ENCODE data around the gene DHRS7B. TPM values are rescaled to one million over a fixed set of nuclear protein-coding genes. Genes with fewer than 3 reads are reported as not detected.
A peak's percentile ranks its signal among the peaks of the same experiment; 100 is the strongest.

The DHRS7B gene
- total and polyA plus RNA-seq, 9 of the 15 experiments (the other 6 are each of a cell fraction or from before 2014, with no cell fraction given): 8.0 to 30.7 (median 14.8) TPM

GRCh38 chr17:21164216-21164615, 37.5 kb downstream of the DHRS7B start:
- no peaks in the 10 kb centered on the region for H3K9me1 ChIP-seq (ENCODE audit: control insufficient read depth, insufficient read depth, low read length)
- no peaks in the 10 kb centered on the region for H3K27me3 ChIP-seq (ENCODE audit: control insufficient read depth in 2 of 2, insufficient read depth in 2 of 2, low read length in 2 of 2)
- POLR2A ChIA-PET: no interaction called here
- ATAC-seq: no peak
- no peaks in the 10 kb centered on the region; the same call in 2 of the 3 replicates for H3K79me2 ChIP-seq (ENCODE audit: control insufficient read depth, insufficient read depth, low read length)
- TF ChIP-seq RAD51 (IDR thresholded peaks at IDR 0.05; ENCODE audit: borderline replicate concordance, low read depth): no peak
- TF ChIP-seq, protein P1, sequence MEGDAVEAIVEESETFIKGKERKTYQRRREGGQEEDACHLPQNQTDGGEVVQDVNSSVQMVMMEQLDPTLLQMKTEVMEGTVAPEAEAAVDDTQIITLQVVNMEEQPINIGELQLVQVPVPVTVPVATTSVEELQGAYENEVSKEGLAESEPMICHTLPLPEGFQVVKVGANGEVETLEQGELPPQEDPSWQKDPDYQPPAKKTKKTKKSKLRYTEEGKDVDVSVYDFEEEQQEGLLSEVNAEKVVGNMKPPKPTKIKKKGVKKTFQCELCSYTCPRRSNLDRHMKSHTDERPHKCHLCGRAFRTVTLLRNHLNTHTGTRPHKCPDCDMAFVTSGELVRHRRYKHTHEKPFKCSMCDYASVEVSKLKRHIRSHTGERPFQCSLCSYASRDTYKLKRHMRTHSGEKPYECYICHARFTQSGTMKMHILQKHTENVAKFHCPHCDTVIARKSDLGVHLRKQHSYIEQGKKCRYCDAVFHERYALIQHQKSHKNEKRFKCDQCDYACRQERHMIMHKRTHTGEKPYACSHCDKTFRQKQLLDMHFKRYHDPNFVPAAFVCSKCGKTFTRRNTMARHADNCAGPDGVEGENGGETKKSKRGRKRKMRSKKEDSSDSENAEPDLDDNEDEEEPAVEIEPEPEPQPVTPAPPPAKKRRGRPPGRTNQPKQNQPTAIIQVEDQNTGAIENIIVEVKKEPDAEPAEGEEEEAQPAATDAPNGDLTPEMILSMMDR (IDR thresholded peaks at IDR 0.05 in 2 of 3, conservative IDR thresholded peaks at IDR 0.05 in 1 of 3; ENCODE audit: insufficient read depth in 2 of 3, low read depth in 1 of 3, low read length in 3 of 3): 0 out of 6 replicates have a peak, but pooled peaks of 1 of the 3 experiments have one; percentile 9
- no peak for TF ChIP-seq KDM1A (IDR thresholded peaks at IDR 0.05)
- TF ChIP-seq CREBBP (IDR thresholded peaks at IDR 0.05; ENCODE audit: low read depth, low read length): no peak
- no peak for TF ChIP-seq MAFG (tag; conservative IDR thresholded peaks at IDR 0.05)
- TF ChIP-seq, protein P2, sequence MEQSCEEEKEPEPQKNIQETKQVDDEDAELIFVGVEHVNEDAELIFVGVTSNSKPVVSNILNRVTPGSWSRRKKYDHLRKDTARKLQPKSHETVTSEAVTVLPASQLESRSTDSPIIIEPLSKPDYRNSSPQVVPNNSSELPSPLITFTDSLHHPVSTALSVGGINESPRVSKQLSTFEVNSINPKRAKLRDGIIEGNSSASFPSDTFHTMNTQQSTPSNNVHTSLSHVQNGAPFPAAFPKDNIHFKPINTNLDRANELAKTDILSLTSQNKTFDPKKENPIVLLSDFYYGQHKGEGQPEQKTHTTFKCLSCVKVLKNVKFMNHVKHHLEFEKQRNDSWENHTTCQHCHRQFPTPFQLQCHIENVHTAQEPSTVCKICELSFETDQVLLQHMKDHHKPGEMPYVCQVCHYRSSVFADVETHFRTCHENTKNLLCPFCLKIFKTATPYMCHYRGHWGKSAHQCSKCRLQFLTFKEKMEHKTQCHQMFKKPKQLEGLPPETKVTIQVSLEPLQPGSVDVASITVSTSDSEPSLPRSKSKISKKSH (CRISPR knock-in tag; IDR thresholded peaks at IDR 0.05): no peak
- no peaks in the 10 kb centered on the region for H3K9me3 ChIP-seq (replicated peaks; ENCODE audit: control insufficient read depth, insufficient read depth, low read depth, low read length)
- H4K20me1 ChIP-seq (replicated peaks; ENCODE audit: control insufficient read depth, insufficient read depth, low read length): no peaks in the 10 kb centered on the region
- in situ Hi-C loops (cut with MboI): no loop called here
- H3K4me1 ChIP-seq (replicated peaks in 1 of 2; ENCODE audit: control insufficient read depth in 2 of 2, insufficient read depth in 2 of 2, low read length in 2 of 2): no peaks in the 10 kb centered on the region; a peak in 2 of 5 replicates
- intact Hi-C loops (cut with micrococcal nuclease): no loop called here
- H3K27ac ChIP-seq (ENCODE audit: extremely low read depth, low read depth, low read length): no peak overlapping the region
- WGBS (ENCODE audit: insufficient coverage, low coverage, missing lambda C conversion rate): 67% methylated on average over 6 of the region's 6 CpGs
- H3K4me2 ChIP-seq (ENCODE audit: insufficient read depth, low read length): no peak overlapping the region
- no TSS peak for BruUV-seq (replicated peaks)
- no peak overlapping the region for H2AFZ ChIP-seq (ENCODE audit: low read depth, low read length)
- CTCF ChIA-PET (ENCODE audit: low intra/inter-chr PET ratio): no interaction called here
- H3K9ac ChIP-seq (ENCODE audit: insufficient read depth in 1 of 2, low read depth in 2 of 2, low read length in 2 of 2): no peak overlapping the region
- no peak for FAIRE-seq
- DNase-seq (ENCODE audit: extremely low read depth in 1 of 4, low spot score in 3 of 4): no peak
- H3K4me3 ChIP-seq: no peak overlapping the region
- H3K36me3 ChIP-seq (ENCODE audit: control insufficient read depth, insufficient read depth, low read length): no peaks in the 10 kb centered on the region
